ENCODE results near the gene AQP12A.

The AQP12A gene

DNA sequence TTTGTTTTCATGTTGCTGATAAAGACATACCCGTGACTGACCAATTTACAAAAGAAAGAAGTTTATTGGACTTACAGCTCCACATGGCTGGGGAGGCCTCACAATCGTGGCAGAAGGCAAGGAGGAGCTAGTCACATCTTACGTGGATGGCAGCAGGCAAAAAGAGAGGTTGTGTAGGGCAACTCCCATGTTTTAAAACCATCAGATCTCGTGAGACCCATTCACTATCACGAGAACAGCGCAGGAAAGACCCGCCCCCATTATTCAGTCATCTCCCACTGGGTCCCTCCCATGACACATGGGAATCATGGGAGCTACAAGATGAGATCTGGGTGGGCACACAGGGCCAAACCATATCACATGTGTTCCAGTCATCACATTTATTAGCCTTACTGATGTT is 16.8 kb downstream of the AQP12A start:
- DNase-seq (ENCODE audit: low spot score), result no peak

DNA sequence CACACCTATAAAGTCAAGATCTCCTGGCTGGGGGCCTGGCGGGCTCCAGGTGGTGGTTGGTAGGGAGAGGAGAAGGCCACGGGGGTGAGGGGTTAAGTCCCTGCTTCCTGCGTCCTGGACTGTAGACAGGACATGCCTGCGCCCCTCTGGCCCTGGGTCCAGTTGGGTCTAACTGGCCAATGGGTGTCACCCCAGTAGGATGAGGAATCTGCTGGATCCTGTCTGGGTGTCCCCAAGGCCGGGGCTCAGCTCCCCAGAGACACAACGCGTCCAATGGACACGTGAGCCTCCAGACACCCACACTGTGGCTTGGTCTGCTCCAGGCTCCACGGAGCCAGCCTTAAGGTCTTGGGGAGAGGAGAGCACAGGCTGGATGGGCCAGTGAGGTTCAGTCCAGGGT is 19.6 kb downstream of the AQP12A start:
- no peak for DNase-seq (ENCODE audit: low spot score)

DNA sequence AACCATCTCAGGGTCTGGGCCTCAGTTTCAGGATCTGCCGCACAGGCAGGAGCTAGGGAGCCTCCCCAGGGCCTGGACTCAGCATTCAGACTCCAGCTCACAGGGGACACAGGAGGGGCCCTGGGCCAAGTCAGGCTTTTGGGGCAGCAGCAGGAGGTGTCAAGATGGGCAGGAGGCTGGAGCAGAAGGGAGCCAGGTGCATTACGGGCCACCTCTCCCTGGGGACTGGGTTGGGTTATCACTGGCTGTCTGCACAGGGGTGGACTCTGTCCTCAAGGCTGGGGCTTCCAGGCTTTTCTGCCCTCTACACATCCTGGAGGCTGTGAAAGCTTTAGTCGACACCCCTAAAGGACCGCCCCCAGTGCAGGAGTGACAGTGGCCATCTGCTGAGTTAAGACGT is 20.0 kb downstream of the AQP12A start:
- DNase-seq (ENCODE audit: low spot score), result no peak

DNA sequence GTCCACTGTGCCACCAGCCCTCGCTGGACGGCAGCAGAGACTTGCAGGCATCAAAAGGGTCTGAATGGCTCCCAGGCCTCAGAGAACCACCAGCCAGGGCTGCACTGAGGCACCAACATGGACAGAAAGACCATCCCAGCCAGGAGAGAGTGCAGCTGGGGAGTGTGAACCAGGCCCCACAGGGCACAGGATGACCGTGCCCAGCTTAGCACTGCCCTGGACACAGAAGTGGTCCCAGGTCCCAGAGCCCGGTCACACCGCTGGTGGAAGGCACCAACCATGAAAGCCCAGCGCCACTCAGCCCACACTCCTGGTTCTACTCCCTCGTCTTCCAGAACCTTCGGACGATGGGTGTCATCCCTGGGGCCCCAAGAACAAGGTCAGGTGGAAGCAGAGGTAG is 20.5 kb downstream of the AQP12A start:
- DNase-seq (ENCODE audit: low spot score), result no peak

DNA sequence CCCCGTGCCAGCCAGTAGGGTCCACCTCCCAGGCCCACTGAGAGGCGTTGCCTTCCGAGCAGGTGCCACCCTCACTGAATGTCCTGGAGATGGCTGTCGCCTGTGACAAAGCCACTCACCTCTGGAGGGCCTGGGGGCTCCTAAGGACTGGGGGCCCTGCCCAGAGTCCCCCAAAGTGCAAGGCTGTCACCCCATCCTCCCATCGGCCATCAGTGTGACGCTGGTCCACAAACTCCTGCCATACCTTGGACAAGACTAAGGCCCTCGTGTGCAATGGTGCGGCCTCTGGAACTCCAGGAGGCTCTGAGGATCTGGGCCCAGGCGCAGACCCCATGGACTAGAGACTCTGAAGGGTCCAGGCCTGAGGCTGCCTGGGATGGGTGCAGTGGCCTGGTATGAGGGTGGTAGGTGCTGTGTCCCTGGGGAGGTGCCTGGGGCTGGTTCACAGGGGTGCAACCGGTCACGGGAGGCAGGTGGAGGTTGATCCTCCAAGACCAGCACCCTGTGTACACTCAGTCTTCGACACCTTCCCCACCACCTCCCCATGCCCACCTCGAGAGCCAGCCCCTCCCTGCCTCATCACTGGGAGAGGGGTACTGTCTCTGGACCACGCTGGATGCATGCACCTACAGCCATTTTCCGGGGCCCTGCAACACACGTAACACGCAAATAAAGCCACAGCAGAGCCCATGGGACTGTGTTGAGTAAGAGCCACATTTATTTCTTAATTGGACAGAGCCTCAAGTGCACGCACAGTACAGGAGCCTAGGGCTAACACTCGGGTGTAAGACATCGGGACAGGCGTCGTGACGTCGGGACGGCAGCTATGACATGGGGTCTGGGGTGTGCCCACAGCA is 21.6 kb downstream of the AQP12A start:
- DNase-seq (ENCODE audit: low spot score), result no peak

DNA sequence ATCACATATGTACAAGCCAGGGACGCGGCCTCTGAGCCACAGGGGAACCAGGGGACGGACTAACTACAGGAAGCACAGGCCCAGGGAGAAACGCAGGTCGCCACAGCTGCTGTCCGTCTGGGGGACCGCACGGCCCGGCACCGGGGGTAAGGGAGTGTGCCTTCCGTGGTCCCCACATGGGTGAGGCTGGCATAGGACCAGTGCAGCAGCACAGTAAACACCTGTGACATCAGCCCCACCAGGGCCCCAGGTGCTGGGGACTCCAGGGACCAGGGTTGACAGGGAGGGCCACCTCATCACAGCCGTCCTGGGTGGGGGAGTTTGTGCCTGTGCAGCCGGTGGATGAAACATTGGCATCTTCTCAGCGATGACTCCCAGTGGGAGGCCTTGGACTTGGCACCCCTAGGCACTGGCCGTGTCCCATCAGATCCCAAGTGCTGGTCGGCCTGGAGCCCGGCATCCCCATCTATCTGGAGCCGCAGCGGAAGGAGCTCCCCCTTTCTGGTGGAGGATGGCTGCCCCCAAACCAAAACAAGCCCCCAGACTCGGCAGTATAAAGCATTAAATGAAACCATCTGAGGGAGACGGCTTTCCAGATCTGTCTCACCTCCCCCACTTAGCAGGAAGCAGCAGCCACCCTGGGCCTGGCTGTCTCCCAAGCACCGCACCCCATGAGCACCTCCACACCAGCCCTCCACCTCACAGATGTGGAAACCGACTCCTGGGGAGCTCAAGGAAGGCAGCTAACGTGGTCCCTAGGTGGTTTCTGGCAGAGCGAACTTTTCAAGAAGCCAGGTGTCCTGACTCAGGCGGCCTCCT is 22.5 kb downstream of the AQP12A start:
- no peak for DNase-seq (ENCODE audit: low spot score)

DNA sequence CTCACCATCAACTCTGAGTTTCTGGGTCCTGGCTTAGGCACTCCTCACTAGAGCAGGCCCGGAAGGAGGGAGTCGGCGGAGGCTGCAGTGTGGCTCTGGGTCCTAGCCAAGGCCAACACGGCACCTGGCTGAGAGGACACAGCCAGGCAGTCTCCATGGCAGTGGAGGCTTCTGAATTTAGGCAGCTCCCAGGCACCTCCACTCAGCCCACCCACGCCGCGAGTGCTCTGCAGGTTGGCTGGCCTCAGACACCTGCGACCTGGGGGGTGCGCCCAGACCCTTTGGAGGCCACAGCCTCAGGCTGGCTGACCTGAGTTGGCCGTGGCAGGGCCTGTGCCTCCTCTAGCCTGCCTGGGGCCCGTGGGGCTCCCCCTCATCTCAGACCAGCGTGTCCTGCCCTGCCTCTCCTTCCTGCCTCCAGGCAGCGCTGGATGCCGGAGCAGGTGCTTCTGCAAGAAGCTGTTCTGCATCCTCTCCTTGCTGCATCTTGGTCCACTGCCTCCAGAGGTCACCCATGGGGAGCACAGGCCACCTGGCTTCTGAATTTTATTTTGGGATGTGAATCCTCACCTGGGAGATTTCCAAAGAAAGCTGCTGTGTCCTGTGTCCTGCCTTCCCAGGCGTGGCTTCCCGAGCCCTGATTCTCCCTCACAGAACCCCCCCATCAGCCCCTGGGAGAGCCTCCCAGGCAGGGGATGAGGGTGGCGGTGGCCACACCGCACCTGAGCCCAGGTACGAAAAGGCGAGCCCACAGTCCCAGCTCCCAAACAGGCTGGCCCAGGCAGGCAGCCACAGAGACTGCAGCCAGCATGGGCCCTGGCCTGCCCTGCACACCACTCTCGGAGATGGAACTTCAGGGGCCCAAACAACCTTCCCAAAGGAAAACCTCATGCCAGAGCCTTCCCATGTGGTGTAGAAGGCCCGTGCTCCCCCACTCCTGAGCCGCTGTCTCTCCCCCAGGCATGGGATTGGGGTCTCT is 23.4 kb downstream of the AQP12A start:
- DNase-seq (ENCODE audit: low spot score), result no peak

DNA sequence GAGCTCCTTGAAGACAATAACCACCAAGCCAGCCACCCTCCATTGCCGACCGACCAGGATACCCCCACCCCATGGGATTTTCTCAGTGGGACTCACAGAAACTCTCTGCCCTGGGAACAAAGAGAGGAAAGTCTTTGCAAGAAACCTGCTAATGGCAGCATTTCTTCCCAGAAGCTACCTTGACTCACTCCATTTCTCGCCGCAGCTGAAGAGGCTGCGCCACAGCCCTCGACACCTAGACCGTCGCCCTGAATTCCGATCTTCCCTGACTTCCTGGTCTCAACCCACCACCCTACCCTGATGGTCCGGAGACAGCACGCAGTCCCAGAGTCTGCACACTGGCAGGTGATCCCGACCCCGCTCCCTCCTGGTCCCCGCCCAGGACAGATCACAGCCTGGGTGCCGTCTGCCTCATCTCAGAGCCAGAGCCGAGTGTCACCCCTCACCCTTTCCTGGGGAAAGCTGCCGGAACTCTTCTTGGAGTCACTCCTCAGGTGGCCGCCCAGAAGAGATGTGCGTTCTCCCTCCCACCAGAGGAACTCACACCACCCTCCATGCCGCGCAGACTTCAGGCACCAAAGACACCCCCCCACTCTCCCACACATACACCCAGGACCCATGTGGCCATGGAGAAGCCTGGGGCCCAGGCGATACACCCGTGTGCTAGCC is 24.6 kb downstream of the AQP12A start:
- no peak for DNase-seq (ENCODE audit: low spot score)

DNA sequence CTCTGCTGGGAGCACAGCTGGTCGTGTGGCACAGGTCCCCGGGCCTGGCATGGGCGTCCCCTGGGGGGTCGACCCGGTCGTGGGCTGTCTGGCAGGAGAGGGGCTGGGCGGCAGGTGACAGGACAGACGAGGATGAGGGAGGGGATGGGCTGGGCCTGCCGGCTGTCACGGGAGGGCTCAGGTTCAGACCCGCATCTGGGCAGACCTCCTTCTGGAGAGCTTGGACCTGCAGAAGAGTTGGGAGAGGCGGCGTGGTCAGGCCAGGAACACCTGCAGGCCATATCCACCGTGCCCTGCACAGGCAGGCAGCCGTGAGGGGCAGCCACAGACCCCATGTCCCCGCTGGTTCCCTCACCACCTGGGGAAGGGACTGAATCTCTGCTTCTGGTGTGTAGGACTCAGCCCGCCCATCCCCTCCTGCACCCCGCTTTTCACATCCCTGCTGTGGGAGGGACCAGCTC is 25.5 kb downstream of the AQP12A start:
- DNase-seq (ENCODE audit: low spot score), result no peak

DNA sequence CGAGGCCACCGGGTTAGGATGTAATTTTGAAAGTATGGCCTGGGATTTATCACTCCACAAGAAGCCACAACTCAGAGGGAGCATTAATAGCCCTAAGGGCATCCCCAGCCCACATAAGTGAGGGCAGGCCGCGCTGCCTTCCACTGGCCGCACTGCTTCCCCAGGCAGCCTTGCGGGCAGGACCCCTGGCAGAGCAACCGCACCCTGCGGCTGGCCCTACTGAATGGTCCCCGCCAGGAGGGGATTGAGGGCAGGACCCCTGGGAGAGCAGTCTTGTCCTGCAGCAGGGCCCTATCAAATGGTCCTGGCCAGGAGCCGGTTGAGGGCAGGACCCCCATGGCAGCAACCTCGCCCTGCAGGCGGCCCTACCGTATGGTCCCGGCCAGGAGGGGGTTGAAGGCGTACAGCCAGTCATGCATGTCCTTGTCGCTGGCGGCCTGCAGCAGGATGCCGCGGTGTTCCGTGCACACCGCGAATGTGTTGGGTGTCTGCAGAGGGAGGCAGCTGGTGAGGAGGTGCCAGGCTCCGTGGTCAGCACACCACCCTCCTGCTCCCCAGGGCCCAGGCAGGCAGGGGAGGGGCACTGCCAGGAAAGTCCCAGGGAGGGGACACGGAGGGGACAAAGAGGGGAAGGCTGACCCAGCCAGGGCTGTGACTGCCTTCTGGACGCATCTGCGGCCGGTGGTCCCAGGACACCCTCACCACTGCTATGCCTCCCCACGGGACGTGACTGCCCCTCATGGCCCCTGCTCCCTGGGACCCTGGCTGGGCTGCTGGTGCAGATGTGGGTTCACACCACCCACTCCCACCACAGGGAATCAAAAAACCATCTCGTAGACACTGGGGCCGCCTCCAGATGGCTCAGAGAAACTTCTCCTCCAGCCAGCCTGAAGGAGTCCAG is 26.3 kb downstream of the AQP12A start:
- DNase-seq (ENCODE audit: low spot score), result no peak

DNA sequence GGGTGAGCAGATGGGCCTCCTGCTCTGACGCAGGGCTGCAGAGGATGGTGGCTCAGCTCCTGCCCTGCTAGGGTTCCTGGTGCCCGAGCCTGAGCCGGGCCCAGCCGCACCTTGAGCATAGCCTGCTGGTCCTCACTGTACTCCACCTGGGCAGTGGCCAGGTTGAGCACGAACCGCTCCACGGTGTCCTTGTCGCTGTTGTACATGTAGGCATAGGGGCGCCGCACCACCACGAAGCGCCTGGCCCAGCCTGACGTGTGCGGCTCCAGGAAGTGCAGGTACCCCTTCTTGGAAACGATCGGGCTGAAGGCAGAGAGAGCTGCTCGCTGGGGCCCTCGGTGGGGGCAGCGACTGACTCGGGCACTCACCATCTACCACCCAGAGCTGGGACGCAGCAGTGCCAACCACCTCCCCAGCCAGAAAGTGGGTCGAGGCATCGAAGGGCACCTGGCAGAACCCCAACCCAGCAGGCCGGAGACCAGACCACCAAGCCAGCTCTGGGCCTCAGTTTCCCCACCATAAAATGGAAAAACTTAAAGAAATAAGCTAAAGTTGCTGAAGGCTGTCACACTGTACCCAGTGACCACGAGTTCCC is 27.3 kb downstream of the AQP12A start:
- no peak for DNase-seq (ENCODE audit: low spot score)

DNA sequence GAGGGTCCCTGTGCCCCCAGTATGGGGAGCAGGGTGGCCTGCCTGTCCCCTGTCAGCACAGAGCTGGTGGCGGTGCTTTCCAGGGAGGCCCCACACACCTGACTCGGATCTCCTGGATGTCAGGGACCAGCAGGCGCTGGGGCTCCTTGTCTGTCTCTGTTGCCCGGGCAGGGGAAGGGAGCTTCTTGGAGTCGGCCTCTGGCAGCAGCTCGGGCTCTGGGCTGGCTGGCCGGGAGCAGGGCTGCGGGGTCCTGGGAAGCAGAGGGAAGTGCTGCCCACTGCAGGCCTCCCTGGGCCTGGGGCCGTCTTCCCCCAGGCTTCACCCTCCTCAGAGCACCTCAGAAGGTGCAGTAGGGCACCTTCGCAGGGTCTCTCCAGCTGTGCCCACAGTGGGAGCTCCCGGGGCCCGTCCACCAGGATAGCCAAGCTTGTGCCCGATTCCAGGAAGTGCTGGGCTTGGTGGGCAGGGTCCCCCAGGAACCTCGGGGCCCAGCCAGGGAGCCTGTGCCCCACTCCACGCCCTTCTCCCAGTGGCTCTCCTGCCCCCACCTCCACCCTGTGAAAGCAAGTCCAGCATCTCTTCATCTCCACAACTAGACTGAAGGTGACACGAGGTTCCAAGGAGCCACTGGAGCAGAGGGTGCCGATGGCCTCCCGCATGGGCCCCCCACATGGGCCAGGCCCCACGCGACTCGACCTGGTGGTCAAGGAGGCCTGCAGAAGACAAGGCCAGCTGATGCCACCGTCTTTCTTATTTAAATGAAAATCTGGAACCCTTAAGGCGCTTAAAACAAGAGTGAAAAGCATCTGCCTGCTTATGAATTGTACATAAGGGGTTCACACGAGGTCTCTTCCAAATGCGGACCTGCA is 28.2 kb downstream of the AQP12A start:
- no peak for DNase-seq (ENCODE audit: low spot score)

DNA sequence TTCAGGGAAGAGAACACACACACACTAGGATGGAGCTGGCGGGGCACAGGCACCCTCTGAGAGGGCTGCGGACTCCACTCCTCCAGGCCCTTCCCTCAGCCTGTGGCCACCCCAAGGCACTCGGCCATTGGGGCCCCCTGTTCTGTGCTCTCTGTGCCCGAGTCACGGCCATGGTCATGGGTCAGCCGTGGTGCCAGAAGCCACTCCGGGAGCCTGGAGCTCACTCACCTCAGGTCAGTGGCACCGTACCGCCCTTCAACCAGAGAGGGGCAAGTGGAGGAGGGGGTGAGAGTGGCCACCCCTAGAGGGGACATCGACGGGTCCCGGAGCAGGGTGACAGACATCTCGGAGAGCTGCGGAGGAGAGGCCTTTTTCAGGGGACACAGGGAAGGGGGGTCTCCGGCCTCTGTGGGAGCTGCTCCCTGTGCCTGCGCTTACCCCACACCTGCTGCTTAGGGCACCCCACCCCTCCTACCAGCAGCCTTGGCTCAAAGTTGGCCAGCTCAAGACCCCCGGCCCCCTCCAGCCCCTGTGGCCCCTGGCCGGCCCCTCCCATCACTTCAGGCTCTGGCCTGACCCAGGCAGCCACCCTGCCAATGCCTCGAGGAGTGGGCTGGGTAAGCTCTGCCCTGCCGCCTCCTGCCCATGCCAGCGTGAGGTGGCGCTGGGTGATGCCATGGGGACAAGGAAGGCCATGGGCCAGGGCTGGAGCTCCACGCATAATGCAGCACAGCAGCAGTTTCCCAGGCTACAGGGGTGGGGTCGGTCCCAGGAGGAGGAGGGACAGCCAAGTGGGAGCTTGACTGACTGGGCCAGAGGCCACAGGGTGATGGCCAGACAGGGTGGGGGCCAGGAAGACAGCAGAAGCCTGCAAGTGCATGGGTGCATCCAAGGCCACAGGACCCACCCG is 29.3 kb downstream of the AQP12A start:
- no peak for DNase-seq (ENCODE audit: low spot score)

DNA sequence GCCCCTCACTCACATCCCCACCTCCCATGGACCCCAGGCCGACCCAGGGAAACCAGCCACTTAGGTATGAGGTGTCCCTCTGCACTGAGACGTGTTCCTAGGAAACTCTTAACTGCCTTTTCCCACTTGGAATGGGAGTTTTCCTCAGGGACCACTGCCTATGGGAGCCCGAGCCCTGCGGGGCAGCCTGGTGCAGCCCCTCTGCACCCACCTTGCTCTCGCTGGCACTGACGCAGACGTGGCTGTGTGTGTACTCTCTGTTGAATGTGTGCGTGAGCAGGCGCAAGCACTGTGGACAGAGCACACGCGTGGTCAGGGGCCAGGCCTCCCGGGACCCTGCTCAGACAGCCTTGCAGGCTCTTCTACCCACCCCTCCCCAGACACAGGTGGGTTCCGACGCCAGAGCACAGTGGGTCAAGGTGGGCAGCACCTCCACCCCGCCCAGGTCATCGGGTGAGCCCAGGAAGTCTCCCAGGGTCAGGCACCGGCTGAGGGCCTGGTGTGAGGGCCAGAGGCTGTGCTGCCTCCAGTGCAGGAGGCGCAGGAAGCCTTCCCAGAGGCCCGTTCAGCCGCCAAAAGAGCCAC is 30.0 kb downstream of the AQP12A start:
- no peak for DNase-seq (ENCODE audit: low spot score)

DNA sequence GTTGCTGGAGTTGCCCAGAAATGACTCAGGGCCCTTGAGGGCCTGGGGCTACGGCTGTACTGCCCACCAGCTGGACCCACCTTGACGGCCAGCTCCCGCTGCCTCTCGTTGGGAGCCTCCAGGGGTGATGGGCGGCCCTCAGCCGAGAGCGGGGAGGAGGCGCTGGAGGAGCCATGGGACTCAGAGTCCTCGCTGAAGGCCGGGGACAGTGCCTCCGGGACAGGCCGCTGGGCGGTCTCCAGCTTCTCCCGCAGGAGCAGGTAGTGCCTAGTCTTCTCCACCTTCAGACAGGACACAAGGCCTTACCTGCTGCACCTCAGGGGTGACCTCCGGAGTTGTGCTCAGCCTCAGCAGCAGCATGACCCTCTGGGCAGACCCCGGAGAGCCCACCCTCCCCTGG is 30.7 kb downstream of the AQP12A start:
- DNase-seq (ENCODE audit: low spot score), result no peak

DNA sequence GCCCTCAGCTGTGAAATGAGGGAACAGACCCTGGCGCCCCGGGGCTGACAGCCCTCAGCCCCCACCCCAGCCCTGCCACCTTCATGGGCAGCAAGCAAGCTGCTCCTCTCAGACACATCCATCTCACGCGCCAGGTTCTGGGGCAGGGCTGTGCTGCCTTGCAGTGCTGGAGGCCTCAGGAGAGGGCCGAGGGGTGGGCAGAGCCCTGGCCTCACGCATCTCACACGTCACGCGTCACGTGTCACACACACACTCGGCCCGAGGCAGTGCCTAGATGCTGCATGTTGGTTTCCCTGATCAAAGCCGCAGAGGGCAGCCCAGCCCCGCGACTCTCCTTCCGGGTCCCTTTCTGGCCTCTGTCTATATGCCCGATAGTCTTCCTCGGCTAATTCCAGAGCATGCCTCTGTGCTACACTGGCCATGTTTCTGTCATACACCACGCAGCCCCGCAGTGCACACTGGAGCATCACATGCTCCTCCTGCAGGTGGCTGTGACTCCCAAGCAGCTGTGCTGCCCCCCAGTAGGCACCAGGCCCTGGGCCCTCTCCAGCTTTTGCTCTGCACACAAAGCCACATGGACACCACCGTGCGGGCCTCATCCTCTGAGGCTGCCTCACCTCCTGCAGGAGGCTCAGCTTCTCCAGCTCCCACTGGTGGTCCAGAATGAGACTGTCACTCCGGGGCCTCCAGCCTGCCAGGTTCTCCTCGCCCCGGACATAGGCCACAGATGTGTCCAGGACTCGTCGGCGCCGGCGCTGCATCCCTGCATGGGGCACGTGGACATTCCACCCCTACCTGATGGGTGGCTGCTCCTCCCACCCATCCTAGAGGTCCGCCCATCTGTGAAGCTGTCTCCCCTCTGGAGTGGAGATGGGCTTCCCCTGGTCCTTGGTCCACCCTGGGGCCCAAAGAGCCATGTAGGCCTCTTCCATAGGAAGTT is 31.4 kb downstream of the AQP12A start:
- no peak for DNase-seq (ENCODE audit: low spot score)

All from D341Med (cell line).